Nephron progenitor cell (in vitro differentiated cells): Measurements from ENCODE around the gene SBK2.

Source experiments
- DNase-seq: peaks from one replicate; pipeline ENCODE4 v3.0.0; 2021
- H3K27ac Mint-ChIP-seq: 2 replicates; pipeline ENCODE4 v1.8.0; 2021; ENCODE audit warnings: mild to moderate bottlenecking, moderate library complexity, mixed read lengths
- H3K27me3 Mint-ChIP-seq: 2 replicates; pipeline ENCODE4 v1.8.0; 2021; ENCODE audit warnings: mild to moderate bottlenecking, low read depth, mixed read lengths; ENCODE audit not compliant: poor library complexity
- H3K36me3 Mint-ChIP-seq: 2 replicates; pipeline ENCODE4 v1.8.0; 2021; ENCODE audit warnings: low read depth, mixed read lengths
- H3K4me1 Mint-ChIP-seq: 2 replicates; pipeline ENCODE4 v1.8.0; 2021; ENCODE audit warnings: mixed read lengths
- H3K4me3 Mint-ChIP-seq: 2 replicates; pipeline ENCODE4 v1.8.0; 2021; ENCODE audit warnings: mild to moderate bottlenecking, moderate library complexity, mixed read lengths
- H3K9me3 Mint-ChIP-seq: 2 replicates; pipeline ENCODE4 v1.8.0; 2021; ENCODE audit warnings: mild to moderate bottlenecking, moderate library complexity, mixed read lengths
- TF ChIP-seq, protein P1 (sequence below): fragments of 200-600 bp; sonication (generic); IDR thresholded peaks from 2 replicates; pipeline ENCODE4 v1.5.0; 2021; ENCODE audit warnings: antibody characterized with exemption

SBK2 gene

DNA sequence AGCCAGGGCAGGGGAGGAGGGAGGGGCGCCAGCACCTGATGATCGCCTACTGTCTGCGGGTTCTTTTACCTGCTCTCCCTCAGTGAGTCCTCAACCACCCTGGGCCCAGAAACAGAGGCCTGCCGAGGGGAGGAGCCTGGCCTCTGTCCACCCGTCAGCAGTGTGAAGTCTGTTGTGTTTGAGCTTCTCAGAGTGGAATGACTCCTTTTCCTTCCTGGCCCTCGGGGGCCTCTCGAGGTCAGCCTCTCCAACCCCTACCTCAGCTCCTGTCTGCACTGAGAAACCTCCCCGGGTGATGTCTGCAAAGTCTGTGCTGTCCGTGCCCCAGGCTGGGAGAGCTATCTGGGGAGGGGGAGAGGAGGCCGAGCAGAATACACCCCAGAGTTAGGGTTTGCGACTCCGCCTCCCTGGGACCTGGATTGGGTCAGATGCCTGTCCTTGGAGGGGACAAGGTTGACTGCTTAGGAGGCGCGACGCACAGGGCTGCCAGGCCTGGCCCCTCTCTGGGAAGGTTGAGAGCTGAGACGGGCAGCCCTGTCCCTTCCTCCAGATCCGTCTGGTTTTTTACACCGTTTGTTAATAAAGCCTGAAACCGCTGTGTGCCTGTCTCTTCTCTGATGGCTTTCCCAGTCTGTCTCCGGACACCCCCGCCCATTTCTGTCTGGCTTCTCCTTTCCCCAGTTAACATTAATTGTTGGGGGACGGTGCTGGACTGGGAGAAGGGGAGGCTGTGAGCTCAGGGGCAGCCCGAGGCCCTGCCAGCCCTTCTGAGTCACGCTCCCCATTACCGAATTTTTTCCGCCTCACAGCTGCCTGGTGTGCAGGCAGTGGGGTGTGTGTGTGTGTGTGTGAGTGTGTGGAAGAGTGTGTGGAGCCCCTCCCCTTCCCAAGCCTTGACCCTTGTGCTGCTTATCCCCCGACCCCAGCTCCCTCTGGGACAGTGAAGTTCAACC, 49.7 kb downstream of the SBK2 start:
- DNase-seq = peak; percentile 68
- TF ChIP-seq, protein P1, sequence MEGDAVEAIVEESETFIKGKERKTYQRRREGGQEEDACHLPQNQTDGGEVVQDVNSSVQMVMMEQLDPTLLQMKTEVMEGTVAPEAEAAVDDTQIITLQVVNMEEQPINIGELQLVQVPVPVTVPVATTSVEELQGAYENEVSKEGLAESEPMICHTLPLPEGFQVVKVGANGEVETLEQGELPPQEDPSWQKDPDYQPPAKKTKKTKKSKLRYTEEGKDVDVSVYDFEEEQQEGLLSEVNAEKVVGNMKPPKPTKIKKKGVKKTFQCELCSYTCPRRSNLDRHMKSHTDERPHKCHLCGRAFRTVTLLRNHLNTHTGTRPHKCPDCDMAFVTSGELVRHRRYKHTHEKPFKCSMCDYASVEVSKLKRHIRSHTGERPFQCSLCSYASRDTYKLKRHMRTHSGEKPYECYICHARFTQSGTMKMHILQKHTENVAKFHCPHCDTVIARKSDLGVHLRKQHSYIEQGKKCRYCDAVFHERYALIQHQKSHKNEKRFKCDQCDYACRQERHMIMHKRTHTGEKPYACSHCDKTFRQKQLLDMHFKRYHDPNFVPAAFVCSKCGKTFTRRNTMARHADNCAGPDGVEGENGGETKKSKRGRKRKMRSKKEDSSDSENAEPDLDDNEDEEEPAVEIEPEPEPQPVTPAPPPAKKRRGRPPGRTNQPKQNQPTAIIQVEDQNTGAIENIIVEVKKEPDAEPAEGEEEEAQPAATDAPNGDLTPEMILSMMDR = no peak
- peaks cover 37% of the 10 kb centered on the region for H3K4me1 Mint-ChIP-seq
- no peaks in the 10 kb centered on the region for H3K9me3 Mint-ChIP-seq
- peak overlapping the region; percentile 98 for H3K27ac Mint-ChIP-seq
- peak overlapping the region; percentile 70 for H3K4me3 Mint-ChIP-seq
- H3K27me3 Mint-ChIP-seq = peaks cover 7% of the 10 kb centered on the region
- H3K36me3 Mint-ChIP-seq = no peaks in the 10 kb centered on the region

DNA sequence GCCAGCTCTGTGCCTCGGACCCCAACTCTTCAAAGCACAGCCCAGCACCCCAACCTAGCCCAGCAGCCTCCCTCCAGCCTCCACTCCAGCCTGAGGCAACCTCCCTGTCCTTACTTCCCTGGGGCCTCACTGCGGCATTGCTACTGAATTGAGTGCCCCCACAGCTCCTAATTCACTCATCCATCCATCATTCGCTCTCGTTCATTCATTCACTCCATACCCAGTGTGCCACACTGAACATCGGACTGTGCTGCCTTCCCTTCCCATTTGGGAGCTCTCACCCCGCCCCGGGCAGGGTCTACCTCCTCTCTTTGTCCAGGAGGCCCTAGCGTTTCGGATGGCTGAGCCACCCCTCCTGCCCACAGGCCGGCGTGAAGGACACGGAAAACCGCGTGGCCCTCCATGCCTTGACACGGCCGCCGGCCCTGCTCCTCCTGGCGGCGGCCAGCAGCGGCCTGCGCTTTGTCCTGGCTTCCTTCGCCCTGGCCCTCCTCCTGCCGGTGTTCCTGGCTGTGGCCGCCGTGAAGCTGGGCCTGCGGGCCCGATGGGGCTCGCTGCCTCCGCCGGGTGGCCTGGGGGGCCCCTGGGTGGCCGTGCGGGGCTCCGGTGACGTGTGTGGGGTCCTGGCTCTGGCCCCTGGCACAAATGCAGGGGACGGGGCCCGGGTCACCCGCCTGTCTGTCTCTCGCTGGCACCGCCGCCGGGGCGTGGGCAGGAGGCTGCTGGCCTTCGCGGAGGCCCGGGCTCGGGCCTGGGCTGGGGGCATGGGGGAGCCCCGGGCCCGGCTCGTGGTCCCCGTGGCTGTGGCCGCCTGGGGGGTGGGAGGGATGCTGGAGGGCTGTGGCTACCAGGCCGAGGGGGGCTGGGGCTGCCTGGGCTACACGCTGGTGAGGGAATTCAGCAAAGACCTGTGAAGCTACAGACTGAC, 50.6 kb downstream of the SBK2 start:
- Mint-ChIP-seq H3K36me3 (no peaks in the 10 kb centered on the region), H3K27me3 (peaks cover 3% of the 10 kb centered on the region)

GRCh38 chr19:55485439-55486011, 51.4 kb downstream of the SBK2 start:
- DNase-seq = no peak
- H3K4me1 Mint-ChIP-seq = peaks cover 31% of the 10 kb centered on the region
- H3K9me3 Mint-ChIP-seq = no peaks in the 10 kb centered on the region
- peak overlapping the region; percentile 91 for H3K4me3 Mint-ChIP-seq
- TF ChIP-seq, protein P1 = no peak
- peaks cover 3% of the 10 kb centered on the region for H3K27me3 Mint-ChIP-seq
- no peak overlapping the region for H3K27ac Mint-ChIP-seq
- no peaks in the 10 kb centered on the region for H3K36me3 Mint-ChIP-seq

More for the DNA sequence above, 50.6 kb downstream of the SBK2 start:
- TF ChIP-seq, protein P1 = no peak
- Mint-ChIP-seq H3K9me3 (no peaks in the 10 kb centered on the region), H3K4me1 (peaks cover 28% of the 10 kb centered on the region), H3K27ac (peak overlapping the region; percentile 98), H3K4me3 (peak overlapping the region; percentile 91)
- no peak for DNase-seq

DNA sequence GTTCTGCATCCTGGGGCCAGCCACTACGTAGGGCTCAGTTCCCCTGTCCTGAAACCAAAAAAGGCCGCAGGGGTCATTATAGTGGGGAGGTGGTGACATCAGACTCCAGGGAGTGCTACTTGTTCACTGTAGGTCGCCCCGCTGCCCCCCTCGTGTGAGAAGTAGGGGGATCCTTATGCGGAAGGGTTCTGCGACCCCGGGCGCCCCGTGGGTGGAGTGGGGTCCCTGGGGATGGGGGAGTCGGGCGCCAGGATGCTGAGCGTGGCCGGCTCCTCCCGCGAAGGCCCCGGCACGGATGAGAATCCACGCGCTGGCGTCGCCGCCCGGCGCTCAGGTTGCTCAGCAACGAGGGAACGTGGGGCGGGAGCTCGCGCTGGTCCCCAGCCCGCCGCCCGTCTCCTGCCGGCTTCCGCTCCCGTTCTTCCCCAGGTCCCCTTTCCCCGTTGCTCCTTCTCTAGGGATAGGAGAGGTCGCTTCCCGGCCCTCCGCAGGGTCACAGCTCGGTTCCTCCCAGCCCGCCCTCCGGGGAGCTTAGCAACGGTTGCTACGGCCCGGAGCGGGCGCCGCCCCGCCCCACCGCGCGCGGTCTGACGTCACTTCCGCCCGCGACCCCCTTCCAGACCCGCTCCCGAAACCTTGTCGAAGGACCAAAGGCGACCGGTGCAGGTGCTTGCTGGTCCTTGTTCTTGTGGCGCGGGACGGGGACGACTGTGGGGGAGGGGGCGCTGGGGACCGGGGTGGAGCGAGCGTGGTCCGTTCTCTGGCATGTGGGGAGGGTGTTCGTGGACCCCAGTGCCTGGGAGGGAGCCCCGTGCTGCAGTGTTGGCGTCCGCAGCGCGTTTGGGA, 52.1 kb downstream of the SBK2 start, which contains the start of gene NAT14:
Gene NAT14, plus strand, starts transcription at position 596 of the 846 bp plus-strand sequence. CDS start 521 bp downstream, outside the sequence.
- TF ChIP-seq, protein P1 = no peak
- peak; percentile 94 for DNase-seq
- Mint-ChIP-seq H3K4me3 (peak within 1 kb of the TSS; percentile 91), H3K9me3 (no peaks in the 10 kb centered on the region), H3K4me1 (peaks cover 37% of the 10 kb centered on the region), H3K27ac (peak within 1 kb of the TSS; percentile 6), H3K36me3 (peaks cover 2% of the 10 kb centered on the region), H3K27me3 (peaks cover 3% of the 10 kb centered on the region)
